Anterior cingulate cortex (tissue), 58 donors: Measurements from ENCODE around the gene SCAP.

ENCODE experiments used
- DNase-seq, 58 donors: peaks; one replicate each; lab custom pipeline; 2025; lab: John Stamatoyannopoulos, UW

Gene SCAP

GRCh38 chr3:47405820-47406761 lies 69.7 kb downstream of the SCAP start:
- DNase-seq = no peak

- DNase-seq = peak in 53 of 58 donors; percentile 25 to 85 (median 66)
These were observed 70.6 kb downstream of the SCAP start for GRCh38 chr3:47404955-47405790.

- peak in 1 of 58 donors; percentile 20 for DNase-seq
These were observed 71.3 kb downstream of the SCAP start for GRCh38 chr3:47404431-47404876.

GRCh38 chr3:47399531-47400270 lies 76.0 kb downstream of the SCAP start:
- peak in 1 of 58 donors; percentile 27 for DNase-seq

GRCh38 chr3:47399016-47399415 lies 76.7 kb downstream of the SCAP start:
- DNase-seq = peak in 2 of 58 donors; percentile 20 to 25

- no peak for DNase-seq
These were observed 77.5 kb downstream of the SCAP start for GRCh38 chr3:47398228-47398627.

- DNase-seq = peak in 17 of 58 donors; percentile 13 to 70 (median 40)
These were observed 80.9 kb downstream of the SCAP start for GRCh38 chr3:47394881-47395280.

GRCh38 chr3:47394140-47394870 lies 81.4 kb downstream of the SCAP start:
- DNase-seq = no peak

GRCh38 chr3:47392933-47393332 lies 82.8 kb downstream of the SCAP start:
- DNase-seq = no peak

GRCh38 chr3:47385796-47386195 lies 89.9 kb downstream of the SCAP start:
- no peak for DNase-seq

- no peak for DNase-seq
These were observed 90.7 kb downstream of the SCAP start for GRCh38 chr3:47385007-47385406.

GRCh38 chr3:47384425-47384824 lies 91.3 kb downstream of the SCAP start:
- DNase-seq = no peak

GRCh38 chr3:47381317-47382157 lies 94.2 kb downstream of the SCAP start:
- peak in 54 of 58 donors; percentile 33 to 86 (median 74) for DNase-seq

GRCh38 chr3:47380601-47381316 lies 95.0 kb downstream of the SCAP start, which contains the start of gene PTPN23:
PTPN23 (plus strand) TSS chr3:47381021; CDS start chr3:47381097, 76 bp downstream.
- peak; percentile 90 to 100 (median 98) for DNase-seq

GRCh38 chr3:47380026-47380600 lies 95.6 kb downstream of the SCAP start:
- no peak for DNase-seq

- peak in 1 of 58 donors; percentile 6 for DNase-seq
These were observed 96.3 kb downstream of the SCAP start for GRCh38 chr3:47379411-47379899.

GRCh38 chr3:47378869-47379268 lies 96.9 kb downstream of the SCAP start:
- DNase-seq = no peak
